ENCODE measurements around the gene SMPDL3A. TPM values are rescaled to one million over a fixed set of nuclear protein-coding genes. Genes with fewer than 3 reads are reported as not detected.

SMPDL3A gene
- total RNA-seq, 2 experiments from 2014 or later = 0.30 TPM; not detected in 1

- H3K27ac Mint-ChIP-seq = no peak overlapping the region
- DNase-seq = no peak
- H3K9me3 Mint-ChIP-seq = no peaks in the 10 kb centered on the region
- no peaks in the 10 kb centered on the region for H3K36me3 Mint-ChIP-seq
- peaks cover 80% of the 10 kb centered on the region for H3K27me3 Mint-ChIP-seq
- peaks cover 19% of the 10 kb centered on the region for H3K4me1 Mint-ChIP-seq
- peak overlapping the region; percentile 89 for H3K4me3 Mint-ChIP-seq
These were observed 336 bp upstream of the SMPDL3A start for GRCh38 chr6:122788663-122789181.

- Mint-ChIP-seq H3K27me3 (peaks cover 74% of the 10 kb centered on the region), H3K4me1 (peaks cover 19% of the 10 kb centered on the region), H3K4me3 (peak overlapping the region; percentile 89), H3K27ac (no peak overlapping the region), H3K36me3 (no peaks in the 10 kb centered on the region), H3K9me3 (no peaks in the 10 kb centered on the region)
- no peak for DNase-seq
These were observed 967 bp downstream of the SMPDL3A start for GRCh38 chr6:122790028-122790422.

- Mint-ChIP-seq H3K4me3 (peak overlapping the region; percentile 89), H3K27ac (no peak overlapping the region), H3K9me3 (no peaks in the 10 kb centered on the region), H3K4me1 (peaks cover 19% of the 10 kb centered on the region), H3K36me3 (no peaks in the 10 kb centered on the region), H3K27me3 (peaks cover 71% of the 10 kb centered on the region)
- DNase-seq = no peak
These were observed 1.6 kb downstream of the SMPDL3A start for GRCh38 chr6:122790423-122791309.

GRCh38 chr6:122791310-122791679, 2.2 kb downstream of the SMPDL3A start:
- Mint-ChIP-seq H3K27me3 (peaks cover 64% of the 10 kb centered on the region), H3K27ac (no peak overlapping the region), H3K4me1 (peaks cover 19% of the 10 kb centered on the region), H3K4me3 (no peak overlapping the region), H3K9me3 (no peaks in the 10 kb centered on the region), H3K36me3 (no peaks in the 10 kb centered on the region)
- DNase-seq = no peak

GRCh38 chr6:122792766-122793165, 3.7 kb downstream of the SMPDL3A start:
- H3K4me3 Mint-ChIP-seq = no peak overlapping the region
- no peak overlapping the region for H3K27ac Mint-ChIP-seq
- peaks cover 54% of the 10 kb centered on the region for H3K27me3 Mint-ChIP-seq
- no peaks in the 10 kb centered on the region for H3K9me3 Mint-ChIP-seq
- peaks cover 19% of the 10 kb centered on the region for H3K4me1 Mint-ChIP-seq
- no peak for DNase-seq
- H3K36me3 Mint-ChIP-seq = no peaks in the 10 kb centered on the region

- peaks cover 18% of the 10 kb centered on the region for H3K27me3 Mint-ChIP-seq
- H3K9me3 Mint-ChIP-seq = no peaks in the 10 kb centered on the region
These were observed 8.5 kb downstream of the SMPDL3A start for GRCh38 chr6:122797537-122797936.

GRCh38 chr6:122798099-122798641, 9.1 kb downstream of the SMPDL3A start:
- Mint-ChIP-seq H3K27ac (no peak overlapping the region), H3K4me1 (no peaks in the 10 kb centered on the region), H3K27me3 (peaks cover 14% of the 10 kb centered on the region), H3K36me3 (no peaks in the 10 kb centered on the region), H3K9me3 (no peaks in the 10 kb centered on the region), H3K4me3 (no peak overlapping the region)
- no peak for DNase-seq

More at GRCh38 chr6:122797537-122797936, 8.5 kb downstream of the SMPDL3A start:
- no peak overlapping the region for H3K27ac Mint-ChIP-seq
- no peak overlapping the region for H3K4me3 Mint-ChIP-seq
- no peaks in the 10 kb centered on the region for H3K4me1 Mint-ChIP-seq
- no peaks in the 10 kb centered on the region for H3K36me3 Mint-ChIP-seq
- DNase-seq = no peak

GRCh38 chr6:122799140-122799745, 10.2 kb downstream of the SMPDL3A start:
- no peak overlapping the region for H3K27ac Mint-ChIP-seq
- DNase-seq = no peak
- H3K4me1 Mint-ChIP-seq = no peaks in the 10 kb centered on the region
- peaks cover 12% of the 10 kb centered on the region for H3K27me3 Mint-ChIP-seq
- no peaks in the 10 kb centered on the region for H3K36me3 Mint-ChIP-seq
- H3K9me3 Mint-ChIP-seq = no peaks in the 10 kb centered on the region
- no peak overlapping the region for H3K4me3 Mint-ChIP-seq

- DNase-seq = no peak
- Mint-ChIP-seq H3K27me3 (peaks cover 10% of the 10 kb centered on the region), H3K4me3 (no peak overlapping the region), H3K27ac (no peak overlapping the region), H3K9me3 (no peaks in the 10 kb centered on the region), H3K4me1 (no peaks in the 10 kb centered on the region), H3K36me3 (no peaks in the 10 kb centered on the region)
These were observed 11.0 kb downstream of the SMPDL3A start for GRCh38 chr6:122799916-122800686.

GRCh38 chr6:122800906-122801305, 11.8 kb downstream of the SMPDL3A start:
- DNase-seq = no peak
- Mint-ChIP-seq H3K4me1 (no peaks in the 10 kb centered on the region), H3K27me3 (peaks cover 10% of the 10 kb centered on the region), H3K4me3 (no peak overlapping the region), H3K9me3 (no peaks in the 10 kb centered on the region), H3K36me3 (no peaks in the 10 kb centered on the region), H3K27ac (no peak overlapping the region)

- Mint-ChIP-seq H3K4me1 (no peaks in the 10 kb centered on the region), H3K27me3 (peaks cover 10% of the 10 kb centered on the region), H3K36me3 (no peaks in the 10 kb centered on the region), H3K27ac (no peak overlapping the region), H3K4me3 (no peak overlapping the region), H3K9me3 (no peaks in the 10 kb centered on the region)
- no peak for DNase-seq
These were observed 12.3 kb downstream of the SMPDL3A start for GRCh38 chr6:122801397-122801796.

- Mint-ChIP-seq H3K27ac (no peak overlapping the region), H3K36me3 (no peaks in the 10 kb centered on the region), H3K4me1 (no peaks in the 10 kb centered on the region), H3K27me3 (peaks cover 6% of the 10 kb centered on the region), H3K4me3 (no peak overlapping the region), H3K9me3 (no peaks in the 10 kb centered on the region)
- DNase-seq = no peak
These were observed 14.2 kb downstream of the SMPDL3A start for GRCh38 chr6:122803171-122803661.

- no peaks in the 10 kb centered on the region for H3K36me3 Mint-ChIP-seq
- H3K27me3 Mint-ChIP-seq = peaks cover 6% of the 10 kb centered on the region
- H3K4me3 Mint-ChIP-seq = no peak overlapping the region
- no peaks in the 10 kb centered on the region for H3K4me1 Mint-ChIP-seq
- H3K9me3 Mint-ChIP-seq = no peaks in the 10 kb centered on the region
- no peak for DNase-seq
- H3K27ac Mint-ChIP-seq = no peak overlapping the region
These were observed 16.0 kb downstream of the SMPDL3A start for GRCh38 chr6:122804962-122805485.

- DNase-seq = no peak
- Mint-ChIP-seq H3K4me1 (no peaks in the 10 kb centered on the region), H3K27me3 (no peaks in the 10 kb centered on the region), H3K36me3 (no peaks in the 10 kb centered on the region), H3K4me3 (no peak overlapping the region), H3K27ac (no peak overlapping the region), H3K9me3 (no peaks in the 10 kb centered on the region)
These were observed 17.2 kb downstream of the SMPDL3A start for GRCh38 chr6:122806291-122806690.

Measured in activated naive CD8-positive, alpha-beta T cell treated with anti-CD3 and anti-CD28 coated beads for 36 hours (primary cell).